Activated CD4-positive, alpha-beta T cell treated with anti-CD3 and anti-CD28 coated beads, Interleukin-2, amount 10 ng/mL, durations not matched to agents 7 days and 5 days (primary cell): ENCODE data around the gene HOXA3. TPM values are rescaled to one million over a fixed set of nuclear protein-coding genes. Genes with fewer than 3 reads are reported as not detected.

ENCODE experiments used
- CTCF ChIA-PET: fragments of 350-600 bp; sonication (Branson Sonifier 250); formaldehyde crosslinking; loops from one replicate; lab custom pipeline; 2021; ENCODE audit warnings: antibody characterized with exemption; lab: Charles Lee
- POLR2A ChIA-PET: fragments of 350-600 bp; sonication (Branson Sonifier 250); formaldehyde crosslinking; loops from one replicate; lab custom pipeline; 2021; ENCODE audit warnings: antibody characterized with exemption; lab: Charles Lee
- DNase-seq: peaks from one replicate; pipeline ENCODE4 v3.0.0-alpha.2; 2020
- H3K27ac Mint-ChIP-seq: one replicate; pipeline ENCODE4 v1.8.0; 2021; ENCODE audit warnings: mild to moderate bottlenecking, moderate library complexity, mixed read lengths
- H3K27me3 Mint-ChIP-seq: one replicate; pipeline ENCODE4 v1.8.0; 2021; ENCODE audit warnings: mixed read lengths
- H3K36me3 Mint-ChIP-seq: one replicate; pipeline ENCODE4 v1.8.0; 2021; ENCODE audit warnings: low read depth, mixed read lengths
- H3K4me1 Mint-ChIP-seq: one replicate; pipeline ENCODE4 v1.8.0; 2021; ENCODE audit warnings: mixed read lengths
- H3K4me3 Mint-ChIP-seq: one replicate; pipeline ENCODE4 v1.8.0; 2021; ENCODE audit warnings: mild to moderate bottlenecking, moderate library complexity, mixed read lengths
- H3K9me3 Mint-ChIP-seq: one replicate; pipeline ENCODE4 v1.8.0; 2021; ENCODE audit warnings: mixed read lengths
- total RNA-seq, 2 experiments: library from RNA; stranded (reverse); gene quantifications; one replicate each; pipeline ENCODE4 v1.2.3, GENCODE V29; 2021

The HOXA3 gene
- total RNA-seq, 2 experiments from 2014 or later, result not detected

- POLR2A ChIA-PET, result no interaction called here
Observed at GRCh38 chr7:27100694-27101170, 51.7 kb downstream of the HOXA3 start.

DNA sequence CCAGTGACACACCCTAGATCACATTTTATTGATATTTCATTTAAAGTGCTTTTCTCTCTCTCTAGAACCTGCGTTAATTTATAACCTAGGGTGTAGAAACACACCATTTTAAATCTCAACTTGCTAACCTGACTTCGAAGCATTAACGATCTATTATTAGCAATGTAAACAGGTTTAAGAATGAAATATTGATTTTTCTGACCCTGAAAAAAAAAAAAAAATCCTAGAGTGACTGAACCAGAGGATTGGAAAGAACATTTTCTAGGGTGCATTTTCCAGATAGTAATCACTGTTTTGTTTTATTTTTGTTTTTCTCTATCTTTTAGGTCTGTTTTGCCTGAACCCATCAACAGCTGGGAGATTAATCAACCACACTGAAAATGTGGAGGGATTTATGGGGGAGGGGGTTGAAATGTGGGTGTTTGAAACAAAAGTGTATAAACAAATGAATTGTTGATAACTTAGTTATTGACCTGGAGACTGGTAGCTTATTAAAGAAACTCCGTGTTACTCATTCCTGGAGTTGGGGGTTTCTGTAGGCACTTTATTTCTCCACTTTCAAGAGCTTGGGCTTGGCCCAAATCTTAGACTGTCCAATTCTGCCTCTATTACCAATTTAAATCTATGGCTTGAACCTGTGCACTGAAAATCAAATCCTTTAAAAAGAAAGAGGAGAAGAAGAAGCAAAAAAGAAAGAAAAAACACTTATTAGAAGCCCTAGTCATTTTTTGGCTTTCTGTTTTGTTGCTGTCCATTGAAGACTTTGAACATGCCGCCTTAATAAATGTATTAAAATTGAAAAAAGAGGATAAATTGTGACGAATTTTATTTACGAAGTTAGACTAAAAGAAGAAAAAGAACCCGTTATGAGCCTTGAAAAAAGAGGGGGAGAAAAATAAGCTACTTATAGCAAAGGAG is 52.7 kb downstream of the HOXA3 start:
- peaks cover 31% of the 10 kb centered on the region for H3K4me1 Mint-ChIP-seq
- no peak overlapping the region for H3K27ac Mint-ChIP-seq
- no peak overlapping the region for H3K4me3 Mint-ChIP-seq
- peaks cover 89% of the 10 kb centered on the region for H3K27me3 Mint-ChIP-seq
- ChIA-PET CTCF (interaction anchor here (0.6 to 1.2 kb wide), 5 partner anchors 20 to 1308 kb away, joined by 3 to 4 read pairs (median 3); no protein-coding TSS in a partner anchor), POLR2A (no interaction called here)
- no peaks in the 10 kb centered on the region for H3K9me3 Mint-ChIP-seq
- DNase-seq, result no peak
- peaks cover 19% of the 10 kb centered on the region for H3K36me3 Mint-ChIP-seq

More at GRCh38 chr7:27100694-27101170, 51.7 kb downstream of the HOXA3 start:
- H3K36me3 Mint-ChIP-seq, result peaks cover 18% of the 10 kb centered on the region
- peaks cover 22% of the 10 kb centered on the region for H3K4me1 Mint-ChIP-seq
- DNase-seq, result no peak
- no peak overlapping the region for H3K27ac Mint-ChIP-seq
- H3K9me3 Mint-ChIP-seq, result no peaks in the 10 kb centered on the region
- CTCF ChIA-PET, result interaction anchor here (0.9 to 1.2 kb wide), 2 partner anchors 32 to 47 kb away, joined by 3 read pairs; no protein-coding TSS in a partner anchor
- H3K4me3 Mint-ChIP-seq, result no peak overlapping the region
- peaks cover 88% of the 10 kb centered on the region for H3K27me3 Mint-ChIP-seq

DNA sequence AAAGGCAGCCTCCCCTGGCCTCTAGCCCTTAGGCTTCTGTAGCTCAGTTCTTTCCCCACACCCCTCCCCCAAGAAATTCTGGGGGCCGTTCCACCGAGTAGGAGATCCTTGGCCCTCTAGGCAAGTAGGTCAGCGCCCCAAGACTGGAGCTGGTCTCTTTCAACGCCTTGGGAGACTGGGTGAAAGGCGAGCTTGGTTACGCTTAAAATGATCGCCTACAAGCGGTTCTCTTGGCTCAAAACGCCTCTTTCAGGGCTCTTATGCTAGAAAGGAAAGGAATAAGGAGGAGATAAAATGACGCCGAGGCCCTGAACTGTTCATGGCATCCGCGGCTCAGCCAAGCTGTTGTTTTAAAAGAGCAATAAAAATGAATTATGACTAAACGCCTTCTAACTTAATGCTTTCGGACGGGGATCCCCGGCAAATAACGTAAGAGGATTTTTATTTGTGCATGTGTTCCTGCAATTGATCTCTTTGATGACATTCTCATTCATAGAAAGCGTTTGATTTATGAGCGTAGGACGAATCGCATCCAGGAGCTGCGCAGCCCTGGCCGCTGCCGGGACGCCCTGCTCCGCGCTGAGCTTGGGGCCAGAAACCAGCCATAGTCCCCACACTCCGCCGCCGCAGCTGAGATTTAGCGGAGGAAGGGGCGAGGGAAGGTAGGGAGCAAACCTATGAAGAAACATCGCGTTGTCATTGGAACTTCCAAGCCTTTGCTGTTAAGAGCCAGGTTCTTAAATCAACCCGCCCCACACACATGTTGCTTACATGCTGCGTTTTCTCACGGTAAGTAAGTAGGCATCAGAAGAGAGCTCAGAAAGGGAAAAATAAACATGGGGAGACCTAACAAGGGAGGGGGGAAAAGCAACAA is 53.6 kb downstream of the HOXA3 start:
- H3K27me3 Mint-ChIP-seq, result peaks cover 89% of the 10 kb centered on the region
- H3K4me3 Mint-ChIP-seq, result no peak overlapping the region
- no peak overlapping the region for H3K27ac Mint-ChIP-seq
- ChIA-PET CTCF (interaction anchor here (0.7 to 1.2 kb wide), 4 partner anchors 20 to 62 kb away, joined by 3 to 4 read pairs (median 3); no protein-coding TSS in a partner anchor), POLR2A (no interaction called here)
- H3K36me3 Mint-ChIP-seq, result peaks cover 19% of the 10 kb centered on the region
- no peaks in the 10 kb centered on the region for H3K9me3 Mint-ChIP-seq
- no peak for DNase-seq
- peaks cover 31% of the 10 kb centered on the region for H3K4me1 Mint-ChIP-seq

DNA sequence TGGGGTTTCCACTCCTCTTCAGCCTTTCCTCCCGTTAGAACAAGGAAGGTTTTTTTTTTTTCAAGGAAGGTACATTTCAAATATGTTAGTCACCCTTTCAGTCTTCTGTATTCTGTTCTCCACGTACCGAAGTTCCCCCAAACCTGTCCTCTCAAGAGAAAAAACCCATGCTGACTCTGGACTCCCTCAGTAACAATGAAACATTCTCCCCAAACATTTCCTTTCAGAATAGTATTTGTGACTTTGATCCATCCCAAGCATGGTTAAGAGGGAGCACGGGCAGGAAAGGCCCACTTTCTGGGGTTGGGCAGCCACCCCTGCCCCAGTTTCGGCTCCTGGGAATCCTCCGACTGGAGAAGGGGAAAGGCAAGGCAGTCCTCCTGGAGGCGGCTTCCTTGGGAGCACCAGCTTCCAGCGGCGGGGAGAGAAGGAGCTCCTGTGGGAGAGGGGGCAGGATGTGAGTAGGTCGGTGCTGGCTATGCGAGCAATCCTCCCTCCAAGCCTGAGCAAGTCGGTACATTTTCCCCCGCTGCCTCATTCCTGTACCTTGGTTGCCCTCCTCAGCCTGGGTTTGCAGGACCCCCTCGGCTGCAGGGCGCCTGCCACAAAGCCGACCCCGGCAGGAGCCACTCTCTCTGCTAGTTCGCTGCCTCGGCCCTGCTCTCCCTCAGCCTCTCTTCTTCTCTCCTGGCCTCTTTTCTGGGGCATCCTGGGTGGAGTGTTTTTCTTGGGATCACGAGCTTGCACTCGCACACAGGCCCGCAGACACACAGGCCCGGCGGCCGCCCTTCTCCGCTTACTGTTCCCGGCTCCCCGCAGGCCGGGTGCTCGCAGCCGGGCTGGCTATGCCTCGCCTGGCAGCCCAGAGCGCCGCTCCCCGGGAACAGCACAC is 54.5 kb downstream of the HOXA3 start:
- H3K27me3 Mint-ChIP-seq, result peaks cover 89% of the 10 kb centered on the region
- peak overlapping the region; percentile 82 for H3K4me3 Mint-ChIP-seq
- H3K27ac Mint-ChIP-seq, result no peak overlapping the region
- H3K4me1 Mint-ChIP-seq, result peaks cover 29% of the 10 kb centered on the region
- H3K36me3 Mint-ChIP-seq, result peaks cover 17% of the 10 kb centered on the region
- H3K9me3 Mint-ChIP-seq, result no peaks in the 10 kb centered on the region
- ChIA-PET CTCF (interaction anchor here (0.7 to 1.7 kb wide), 4 partner anchors 50 to 63 kb away, joined by 3 to 5 read pairs (median 4); no protein-coding TSS in a partner anchor), POLR2A (no interaction called here)
- DNase-seq, result no peak

- H3K4me1 Mint-ChIP-seq, result peaks cover 31% of the 10 kb centered on the region
- peak overlapping the region; percentile 82 for H3K4me3 Mint-ChIP-seq
- peaks cover 15% of the 10 kb centered on the region for H3K36me3 Mint-ChIP-seq
- ChIA-PET POLR2A (no interaction called here), CTCF (interaction anchor here (1.7 kb wide), 1 partner anchor 64 kb away, joined by 5 read pairs; no protein-coding TSS in a partner anchor)
- no peaks in the 10 kb centered on the region for H3K9me3 Mint-ChIP-seq
- H3K27me3 Mint-ChIP-seq, result peaks cover 91% of the 10 kb centered on the region
- no peak for DNase-seq
- no peak overlapping the region for H3K27ac Mint-ChIP-seq
Observed at GRCh38 chr7:27096768-27097514, 55.4 kb downstream of the HOXA3 start.

DNA sequence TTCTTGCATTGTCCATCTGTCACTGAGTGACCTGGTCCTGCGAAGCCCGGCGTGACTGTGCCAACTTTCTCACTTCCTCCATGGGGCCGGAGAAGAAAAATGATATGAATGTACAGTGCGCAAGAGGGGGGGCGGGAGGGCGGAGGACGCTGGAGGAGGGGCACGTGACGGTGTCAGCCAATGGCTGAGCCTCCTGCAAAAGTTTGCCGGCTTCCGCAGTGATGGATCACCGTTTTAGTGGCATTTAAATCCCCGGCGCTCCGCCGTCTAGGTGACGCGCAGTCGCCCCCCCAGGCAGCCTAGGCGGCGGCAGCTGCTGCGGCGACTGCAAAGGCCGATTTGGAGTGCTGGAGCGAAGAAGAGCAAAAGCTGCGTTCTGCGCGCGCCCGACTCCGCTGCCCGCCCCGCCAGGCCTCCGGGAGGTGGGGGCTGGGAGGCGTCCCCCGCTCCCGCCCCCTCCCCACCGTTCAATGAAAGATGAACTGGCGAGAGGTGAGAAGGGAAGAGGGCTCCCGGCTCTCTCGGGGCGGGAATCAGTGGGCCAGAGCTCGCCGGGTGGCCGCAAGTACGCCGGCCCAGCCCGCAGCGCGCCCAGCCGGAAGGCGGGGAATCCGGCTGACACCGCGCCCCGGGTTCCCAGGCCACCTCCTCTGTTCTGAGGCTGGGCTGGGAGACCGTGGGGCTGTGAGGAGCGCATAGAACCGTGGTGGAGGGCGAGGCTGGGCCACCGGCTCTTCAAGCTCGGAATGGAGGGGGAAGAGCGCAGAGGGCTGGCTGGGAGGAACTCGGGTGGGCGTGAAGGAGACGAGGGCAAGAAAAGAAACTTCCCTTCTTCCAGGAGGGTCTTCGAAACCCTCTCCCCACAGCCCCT is 56.3 kb downstream of the HOXA3 start, which contains the start of gene HOXA1:
HOXA1 (minus strand) TSS at position 104 of the 871 bp plus-strand sequence; CDS start at position 16, 88 bp downstream.
- POLR2A ChIA-PET, result no interaction called here
- Mint-ChIP-seq H3K27me3 (peaks cover 92% of the 10 kb centered on the region), H3K4me1 (peaks cover 29% of the 10 kb centered on the region), H3K9me3 (no peaks in the 10 kb centered on the region), H3K36me3 (peaks cover 11% of the 10 kb centered on the region), H3K4me3 (peak within 1 kb of the TSS; percentile 82), H3K27ac (peak within 1 kb of the TSS; percentile 33)
- CTCF ChIA-PET, result interaction anchor here (0.9 to 1.7 kb wide), 2 partner anchors 65 to 229 kb away, joined by 4 to 5 read pairs; no protein-coding TSS in a partner anchor
- peak; percentile 72 for DNase-seq

- peak overlapping the region; percentile 33 for H3K27ac Mint-ChIP-seq
- peaks cover 29% of the 10 kb centered on the region for H3K4me1 Mint-ChIP-seq
- H3K4me3 Mint-ChIP-seq, result peak overlapping the region; percentile 82
- peaks cover 92% of the 10 kb centered on the region for H3K27me3 Mint-ChIP-seq
- no peak for DNase-seq
- no peaks in the 10 kb centered on the region for H3K9me3 Mint-ChIP-seq
- H3K36me3 Mint-ChIP-seq, result peaks cover 11% of the 10 kb centered on the region
- CTCF ChIA-PET, result interaction anchor here (0.6 to 1.6 kb wide), 5 partner anchors 11 to 413 kb away, joined by 3 to 4 read pairs (median 3); no protein-coding TSS in a partner anchor
- POLR2A ChIA-PET, result no interaction called here
Observed at GRCh38 chr7:27095050-27095896, 57.1 kb downstream of the HOXA3 start.

GRCh38 chr7:27094304-27095049 is 57.9 kb downstream of the HOXA3 start:
- Mint-ChIP-seq H3K27me3 (peaks cover 92% of the 10 kb centered on the region), H3K36me3 (peaks cover 7% of the 10 kb centered on the region), H3K27ac (no peak overlapping the region), H3K4me3 (peak overlapping the region; percentile 82), H3K4me1 (peaks cover 29% of the 10 kb centered on the region), H3K9me3 (no peaks in the 10 kb centered on the region)
- POLR2A ChIA-PET, result no interaction called here
- CTCF ChIA-PET, result interaction anchor here (0.6 to 1.6 kb wide), 4 partner anchors 10 to 412 kb away, joined by 3 to 4 read pairs (median 3); no protein-coding TSS in a partner anchor
- no peak for DNase-seq
